Measurements from ENCODE around the gene PYDC1. TPM values are rescaled to one million over a fixed set of nuclear protein-coding genes. Genes with fewer than 3 reads are reported as not detected.
A peak's percentile ranks its signal among the peaks of the same experiment; 100 is the strongest.

PYDC1 gene
- total and polyA plus RNA-seq, 2 donors (not counting 3 experiments of a cell fraction or from before 2014, with no cell fraction given), result not detected

- ChIA-PET CTCF (interaction anchor here (1.0 to 1.3 kb wide), 3 partner anchors 40 to 260 kb away, joined by 3 to 4 read pairs (median 4); partner anchors contain the start of gene ZNF843), POLR2A (interaction anchor here (0.7 to 1.4 kb wide), 2 partner anchors 10 to 240 kb away, joined by 3 to 5 read pairs; no protein-coding TSS in a partner anchor)
- no TSS peak for BruUV-seq (replicated peaks)
- Histone ChIP-seq H2AFZ (ENCODE audit: low read depth, low read length) (no peak overlapping the region), H3K4me3 (replicated peaks in 1 of 3; ENCODE audit: insufficient read depth in 1 of 3, low read depth in 1 of 3, low read length in 3 of 3) (peak overlapping the region; percentile 77 to 100 (median 95)), H3K27ac (ENCODE audit: insufficient read depth, low read depth, low read length) (no peak overlapping the region), H4K20me1 (replicated peaks; ENCODE audit: control insufficient read depth, extremely low read depth, insufficient read depth, low read length) (peaks cover 24% of the 10 kb centered on the region), H3K9me3 (replicated peaks; ENCODE audit: control insufficient read depth, insufficient read depth, low read length) (no peaks in the 10 kb centered on the region), H3K27me3 (ENCODE audit: control insufficient read depth in 2 of 2, insufficient read depth in 2 of 2, low read length in 2 of 2) (no peaks in the 10 kb centered on the region), H3K36me3 (ENCODE audit: control insufficient read depth in 2 of 2, extremely low read depth in 1 of 2, insufficient read depth in 2 of 2, low read length in 2 of 2) (peaks cover 36 to 39% of the 10 kb centered on the region in 2 experiments), H3K9me1 (replicated peaks; ENCODE audit: control insufficient read depth, extremely low read depth, insufficient read depth, low read length) (no peaks in the 10 kb centered on the region), H3K79me2 (ENCODE audit: control insufficient read depth, insufficient read depth, low read length) (peaks cover 72% of the 10 kb centered on the region), H3K4me2 (ENCODE audit: insufficient read depth, low read length) (peak overlapping the region; percentile 99), H3K4me1 (ENCODE audit: control insufficient read depth, extremely low read depth, insufficient read depth, low read length) (peaks cover 22% of the 10 kb centered on the region), H3K9ac (replicated peaks; ENCODE audit: extremely low read depth, insufficient read depth, low read length) (peak overlapping the region; percentile 36)
- dilution Hi-C loops (cut with MboI; ENCODE audit: extremely low pct_ligation_motif_present, low sequenced_read_pairs) (no loop called here), intact Hi-C loops (cut with micrococcal nuclease) (loop anchor here (5.0 kb wide), 1 partner anchor 275 kb away; the partner anchor contains the start of gene ARMC5)
- FAIRE-seq (peak; percentile 37), DNase-seq (ENCODE audit: low read depth, low spot score) (no peak)
- TF ChIP-seq MYC (IDR thresholded peaks at IDR 0.05; ENCODE audit: low read depth, low read length), result no peak
- no peak for TF ChIP-seq GATA2 (IDR thresholded peaks at IDR 0.05; ENCODE audit: insufficient read depth, insufficient read length, low read depth, low read length)
- no peak for TF ChIP-seq FOS (IDR thresholded peaks at IDR 0.05; ENCODE audit: borderline replicate concordance, insufficient read depth, low read length)
- no peak for TF ChIP-seq JUN (IDR thresholded peaks at IDR 0.05; ENCODE audit: borderline replicate concordance, insufficient read depth, insufficient read length, low read depth)
- TF ChIP-seq POLR2A (IDR thresholded peaks at IDR 0.05; ENCODE audit: low read depth, low read length), result no peak
- TF ChIP-seq POLR2AphosphoS5 (IDR thresholded peaks at IDR 0.05; ENCODE audit: insufficient read depth, low read depth, low read length), result no peak
- TF ChIP-seq EZH2 (IDR thresholded peaks at IDR 0.05; ENCODE audit: borderline replicate concordance, low read depth, low read length, severe bottlenecking), result no peak
- no peak for TF ChIP-seq MAX (IDR thresholded peaks at IDR 0.05; ENCODE audit: insufficient read depth, insufficient read length)
- TF ChIP-seq CTCF (IDR thresholded peaks at IDR 0.05; ENCODE audit: extremely low read depth in 1 of 2, insufficient read depth in 1 of 2, low read depth in 1 of 2, low read length in 2 of 2), result no peak
Observed at GRCh38 chr16:31182391-31182790, 34.5 kb downstream of the PYDC1 start.
